ENCODE results near the gene PBX3.

PBX3 gene

DNA sequence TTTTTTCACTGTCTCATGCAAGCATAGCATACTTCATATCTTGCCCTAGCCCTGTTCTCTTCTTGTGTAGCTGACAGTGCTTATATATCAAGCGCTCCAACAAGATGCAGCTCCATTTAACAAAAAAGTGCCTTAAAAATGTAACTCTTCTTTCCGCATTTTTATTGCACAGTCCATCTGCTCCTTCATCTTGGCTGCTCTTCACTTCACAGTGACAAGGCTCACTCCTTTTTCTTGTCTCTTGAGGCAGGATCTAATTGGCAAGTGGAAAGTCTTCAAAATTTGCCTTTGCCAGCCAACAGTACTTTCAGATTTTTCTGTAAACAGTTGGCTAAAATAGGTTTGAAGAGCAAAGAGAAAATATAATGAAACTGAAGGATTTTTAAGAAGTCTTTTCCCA is 161.8 kb downstream of the PBX3 start:
- no peak for DNase-seq (ENCODE audit: low read depth)

DNA sequence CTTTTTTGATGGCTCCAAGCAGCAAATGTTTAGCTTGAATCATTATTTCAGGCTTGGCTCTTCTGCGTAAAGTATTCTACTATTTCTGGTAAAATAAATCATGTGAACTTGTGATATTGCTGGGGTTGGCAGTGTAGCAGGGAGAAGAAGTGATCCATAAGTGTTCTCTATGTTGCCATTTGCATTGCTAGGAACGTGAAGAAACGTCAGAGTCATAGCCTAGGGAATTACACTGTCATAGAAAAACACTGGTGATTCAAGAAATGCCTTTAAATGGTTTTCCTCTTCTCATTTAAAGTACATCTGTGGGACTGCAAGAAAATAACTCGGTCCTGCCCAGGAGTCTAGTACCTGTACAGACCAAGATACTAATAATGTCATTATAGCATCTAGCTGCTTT is 162.3 kb downstream of the PBX3 start:
- DNase-seq (ENCODE audit: low read depth), result peak; percentile 22

DNA sequence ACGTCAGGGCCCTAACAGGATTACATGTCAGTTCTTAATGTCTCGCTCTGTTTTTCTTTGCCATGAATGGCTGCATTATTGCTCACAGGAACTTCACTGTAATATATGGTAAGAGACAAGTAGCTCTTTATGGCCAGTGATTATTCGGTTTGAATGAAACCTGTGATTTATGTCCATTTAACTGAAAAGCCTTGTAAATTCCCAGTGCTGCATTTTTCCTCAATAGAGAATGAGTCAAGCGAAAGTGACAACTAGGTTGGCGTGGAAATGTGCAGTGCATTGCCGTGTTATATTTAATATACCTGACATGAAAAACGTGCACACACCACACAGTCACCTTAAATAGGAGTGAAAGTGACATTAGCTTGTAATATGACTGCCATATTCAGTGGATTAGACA is 163.1 kb downstream of the PBX3 start:
- no peak for DNase-seq (ENCODE audit: low read depth)

DNA sequence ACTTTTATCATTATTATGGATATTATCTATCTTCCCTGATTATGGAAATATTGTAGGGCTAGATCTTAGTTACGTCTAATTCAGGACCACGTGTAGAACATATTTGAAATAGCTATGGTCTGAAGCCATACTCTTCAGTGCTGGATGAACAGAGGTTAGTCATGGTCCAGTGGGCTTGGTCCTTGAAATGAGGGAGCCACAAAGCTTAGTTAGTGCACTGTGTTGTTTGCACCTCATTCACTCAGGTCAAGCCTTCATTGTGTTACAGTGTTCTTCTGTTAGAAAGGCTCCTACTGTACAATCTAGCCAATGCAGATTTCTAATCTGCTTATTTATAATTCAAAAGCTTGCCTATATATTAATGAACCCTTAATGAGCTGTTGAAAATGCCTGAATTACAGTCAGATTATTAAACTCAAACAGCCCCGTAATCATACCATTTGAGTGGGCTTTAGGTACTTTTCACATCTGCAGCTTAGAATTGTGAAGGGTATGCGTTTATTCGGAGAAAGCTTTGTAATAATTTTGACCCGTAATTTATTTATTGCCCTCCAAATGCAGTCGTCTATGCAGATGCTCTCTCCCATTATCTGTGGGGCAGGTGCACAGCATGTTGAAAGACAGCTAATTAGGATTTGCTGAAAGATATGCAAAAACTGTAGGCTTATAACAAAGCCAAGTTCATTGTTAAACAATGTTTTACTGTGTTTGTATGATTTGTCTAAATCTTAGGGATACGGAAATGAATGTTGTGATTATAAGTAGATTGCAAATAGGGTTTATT is 164.9 kb downstream of the PBX3 start:
- no peak for DNase-seq (ENCODE audit: low read depth)

DNA sequence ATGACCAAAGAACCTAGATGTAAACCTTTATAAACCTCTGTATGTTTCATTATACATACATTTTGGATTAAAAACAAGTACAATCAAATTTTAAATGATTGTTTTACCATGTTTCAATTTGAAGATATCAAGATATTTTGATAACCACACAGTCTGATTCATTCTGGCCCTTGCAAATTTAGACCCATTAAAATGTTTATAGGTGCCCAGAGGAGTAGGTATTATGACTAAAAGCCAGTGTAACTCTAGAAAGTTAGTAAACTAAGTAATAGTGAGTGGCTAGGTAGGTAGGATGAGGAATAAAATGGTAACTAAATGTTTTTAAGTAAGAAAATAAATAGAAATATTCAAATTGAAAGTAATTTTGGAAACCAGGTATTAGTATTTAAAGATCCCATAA is 165.5 kb downstream of the PBX3 start:
- no peak for DNase-seq (ENCODE audit: low read depth)

DNA sequence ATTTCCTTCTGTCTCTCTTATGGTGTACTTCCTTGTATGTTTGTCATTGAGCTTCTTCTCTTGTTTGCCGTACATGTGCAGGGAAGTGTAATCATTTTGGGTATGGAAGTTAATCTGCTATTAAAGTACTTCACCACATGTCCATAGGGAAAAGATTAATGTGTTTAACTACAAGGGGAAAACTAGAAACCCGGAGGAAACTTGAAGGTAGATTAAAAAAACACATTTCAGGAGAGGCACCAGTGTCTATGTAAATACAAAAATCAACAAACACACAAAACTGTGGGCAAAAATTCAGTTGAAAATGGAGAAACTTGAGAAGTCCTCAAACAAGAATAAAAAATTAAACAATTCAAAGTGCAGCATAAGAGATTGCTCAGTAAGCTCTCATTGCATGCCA is 166.4 kb downstream of the PBX3 start:
- DNase-seq (ENCODE audit: low read depth), result no peak

DNA sequence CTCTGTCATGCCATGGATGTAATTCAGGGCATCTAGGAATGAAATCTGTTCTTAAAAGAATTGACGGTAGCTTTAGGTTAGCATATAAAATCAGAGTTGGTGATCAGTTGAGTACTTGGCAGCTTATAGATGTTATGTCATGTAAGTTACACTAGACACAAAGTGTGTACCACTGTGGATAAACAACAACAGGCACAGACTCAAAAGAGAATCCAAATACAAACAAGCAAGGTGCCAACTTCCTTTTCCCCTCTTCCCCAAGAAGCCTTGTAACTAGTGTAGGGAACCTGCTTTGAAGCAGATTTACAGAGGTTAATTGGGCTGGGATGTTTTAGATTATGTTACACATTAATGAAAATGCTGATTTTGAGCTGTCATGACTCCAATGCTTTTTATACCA is 167.2 kb downstream of the PBX3 start:
- no peak for DNase-seq (ENCODE audit: low read depth)

DNA sequence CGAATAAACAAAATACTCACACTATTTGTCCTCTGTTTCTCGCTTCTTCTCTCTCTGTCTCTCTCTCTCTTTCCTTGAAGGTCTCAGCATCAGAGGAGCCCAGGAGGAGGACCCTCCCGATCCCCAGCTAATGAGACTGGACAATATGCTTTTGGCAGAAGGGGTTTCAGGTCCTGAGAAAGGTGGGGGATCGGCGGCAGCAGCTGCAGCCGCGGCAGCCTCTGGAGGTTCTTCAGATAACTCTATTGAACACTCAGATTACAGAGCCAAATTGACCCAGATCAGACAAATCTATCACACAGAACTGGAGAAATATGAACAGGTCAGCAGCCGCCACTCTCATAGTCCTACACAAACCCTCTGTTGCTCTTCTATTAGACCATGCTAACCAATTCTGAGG is 168.4 kb downstream of the PBX3 start:
- no peak for DNase-seq (ENCODE audit: low read depth)

DNA sequence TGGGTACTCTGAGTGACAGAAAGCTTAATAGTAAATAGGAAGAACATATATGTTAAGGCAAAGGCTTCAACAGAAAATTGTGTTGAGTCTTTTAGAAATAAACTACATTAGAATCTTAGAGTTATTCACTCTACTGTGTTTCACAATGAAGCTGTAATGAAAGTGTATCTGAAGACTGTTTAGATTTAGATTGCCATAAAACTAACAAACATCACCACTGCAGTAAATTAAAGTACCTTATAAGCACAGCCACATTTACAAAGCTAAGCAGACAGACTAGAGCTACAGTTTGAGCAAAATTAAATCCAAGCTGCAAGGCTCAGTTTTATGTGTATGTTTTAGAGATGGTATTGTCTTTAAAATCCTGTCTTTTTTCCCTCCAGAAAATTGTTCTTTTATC is 172.4 kb downstream of the PBX3 start:
- DNase-seq (ENCODE audit: low read depth), result no peak

DNA sequence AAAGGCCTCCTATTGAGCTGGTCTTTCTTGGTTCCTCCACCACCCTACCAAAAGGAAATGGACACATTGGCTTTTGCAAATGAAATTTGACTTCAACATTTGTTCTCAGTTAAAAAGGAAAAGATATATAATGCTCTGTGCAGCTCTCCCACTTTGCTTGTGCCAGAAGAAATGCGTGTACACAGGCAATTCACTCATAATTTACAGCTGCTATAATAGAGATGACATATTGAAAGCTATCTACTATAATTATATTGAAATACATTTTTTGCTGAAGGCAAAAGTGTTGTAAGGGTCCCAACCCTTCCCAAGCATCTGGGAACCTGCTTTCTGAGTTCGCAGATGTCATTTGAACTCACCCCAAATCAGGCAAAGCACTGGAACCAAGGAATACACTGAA is 173.2 kb downstream of the PBX3 start:
- DNase-seq (ENCODE audit: low read depth), result no peak

DNA sequence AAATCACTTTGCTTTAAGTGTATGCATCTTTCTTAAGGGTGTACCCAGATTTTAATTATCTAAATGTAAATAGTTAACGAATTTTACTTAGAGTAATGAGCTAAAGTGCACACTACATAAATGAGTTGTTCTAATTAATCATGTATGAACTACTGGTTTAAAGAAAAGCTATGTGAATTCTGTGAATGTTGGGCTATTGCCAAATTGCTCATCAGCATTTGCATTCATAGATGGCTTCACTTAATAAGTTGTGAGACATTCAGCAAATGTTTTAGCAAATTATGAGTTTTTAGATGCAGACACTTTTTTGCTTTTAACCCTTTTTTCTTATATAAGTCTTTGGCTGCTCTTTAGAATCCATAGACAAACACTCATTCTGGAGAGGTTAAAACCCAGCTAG is 175.7 kb downstream of the PBX3 start:
- DNase-seq (ENCODE audit: low read depth), result no peak

DNA sequence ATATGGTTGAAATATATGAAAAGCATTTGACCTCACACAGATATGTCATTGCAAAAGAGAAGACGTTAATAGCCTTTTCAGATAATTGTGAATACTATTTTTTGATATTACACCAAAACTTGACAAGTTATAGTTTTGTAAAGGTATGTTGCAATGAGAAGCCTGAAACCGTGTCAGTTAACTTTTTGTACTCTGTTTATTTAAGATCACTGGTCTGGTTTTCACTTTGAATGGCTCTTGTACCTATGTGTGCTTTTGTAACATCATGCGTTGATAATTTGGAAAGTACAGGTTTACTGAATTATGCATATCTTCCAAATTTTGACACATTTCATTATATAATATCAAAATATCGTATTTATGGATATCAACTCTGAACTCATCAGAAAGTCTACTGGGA is 177.2 kb downstream of the PBX3 start:
- DNase-seq (ENCODE audit: low read depth), result no peak

DNA sequence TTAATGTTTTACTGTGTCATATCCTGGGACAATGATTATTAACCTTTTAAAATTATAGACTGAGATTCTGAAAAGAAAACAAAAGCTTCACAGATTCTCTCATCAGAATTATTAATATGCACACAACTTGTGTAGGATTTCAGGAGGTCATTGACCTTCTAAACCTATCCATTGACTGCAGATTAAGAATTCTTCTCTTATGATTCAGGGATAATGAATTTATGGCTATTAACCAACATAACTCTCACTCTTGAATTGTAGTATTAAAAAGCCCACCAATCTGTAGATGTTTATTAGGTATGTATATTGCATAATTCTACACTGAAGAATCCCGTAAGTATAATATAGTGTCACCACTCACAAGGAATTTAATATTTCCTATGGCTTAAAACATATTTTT is 179.8 kb downstream of the PBX3 start:
- DNase-seq (ENCODE audit: low read depth), result no peak

DNA sequence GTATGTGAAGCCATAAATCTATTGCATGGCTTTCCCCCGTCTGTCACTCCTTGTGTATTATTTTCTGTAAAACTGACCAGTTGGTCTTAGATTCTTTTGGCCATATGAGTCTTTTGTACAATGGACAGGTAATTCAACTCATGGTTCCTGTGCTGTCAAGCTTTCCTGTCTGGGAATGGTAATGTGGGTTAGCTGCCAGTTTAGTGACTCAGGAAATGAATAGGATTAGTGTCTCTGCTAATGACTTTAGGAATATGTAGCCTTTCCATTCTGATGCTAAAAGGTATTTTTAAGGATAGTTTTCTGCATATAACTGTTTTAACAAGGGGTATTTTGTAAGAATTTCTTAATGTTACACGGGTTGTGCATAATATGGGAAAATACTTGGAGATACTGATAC is 182.7 kb downstream of the PBX3 start:
- no peak for DNase-seq (ENCODE audit: low read depth)

DNA sequence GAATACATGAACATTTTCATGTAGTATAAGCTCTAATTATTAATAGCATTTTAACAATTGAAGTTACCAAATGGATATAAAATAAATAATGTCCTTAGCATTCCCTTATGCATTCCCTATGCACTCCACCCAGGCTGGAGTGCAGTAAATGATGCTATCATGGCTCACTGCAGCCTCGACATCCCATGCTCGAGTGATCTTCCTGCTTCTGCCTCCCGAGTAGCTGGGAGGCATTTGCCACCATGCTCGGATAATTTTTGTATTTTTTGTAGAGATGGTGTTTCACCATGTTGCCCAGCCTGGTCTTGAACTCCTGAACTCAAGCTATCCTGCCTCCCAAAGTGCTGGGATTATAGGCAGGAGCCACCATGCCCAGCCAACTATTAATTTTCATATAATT is 184.0 kb downstream of the PBX3 start:
- DNase-seq (ENCODE audit: low read depth), result no peak

DNA sequence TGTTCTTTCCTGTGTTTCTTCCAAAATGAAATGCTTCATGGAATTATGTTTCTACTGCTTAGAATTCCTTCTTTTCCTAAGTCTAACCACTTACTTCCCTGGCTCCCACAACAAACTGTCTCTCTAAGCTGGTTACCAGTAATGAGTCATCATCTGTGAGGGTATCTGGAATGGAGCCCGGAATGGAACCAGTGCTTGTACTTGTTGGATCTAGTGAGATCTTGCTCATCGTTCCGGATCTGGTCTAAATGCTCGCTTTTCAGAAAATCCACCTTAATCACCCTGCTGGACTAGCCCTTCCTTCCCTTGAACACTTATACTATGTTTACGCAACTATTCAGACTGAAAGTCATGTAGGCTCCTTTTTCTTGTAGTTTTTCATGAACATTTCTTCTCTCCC is 184.8 kb downstream of the PBX3 start:
- peak; percentile 99 for DNase-seq (ENCODE audit: low read depth)

DNA sequence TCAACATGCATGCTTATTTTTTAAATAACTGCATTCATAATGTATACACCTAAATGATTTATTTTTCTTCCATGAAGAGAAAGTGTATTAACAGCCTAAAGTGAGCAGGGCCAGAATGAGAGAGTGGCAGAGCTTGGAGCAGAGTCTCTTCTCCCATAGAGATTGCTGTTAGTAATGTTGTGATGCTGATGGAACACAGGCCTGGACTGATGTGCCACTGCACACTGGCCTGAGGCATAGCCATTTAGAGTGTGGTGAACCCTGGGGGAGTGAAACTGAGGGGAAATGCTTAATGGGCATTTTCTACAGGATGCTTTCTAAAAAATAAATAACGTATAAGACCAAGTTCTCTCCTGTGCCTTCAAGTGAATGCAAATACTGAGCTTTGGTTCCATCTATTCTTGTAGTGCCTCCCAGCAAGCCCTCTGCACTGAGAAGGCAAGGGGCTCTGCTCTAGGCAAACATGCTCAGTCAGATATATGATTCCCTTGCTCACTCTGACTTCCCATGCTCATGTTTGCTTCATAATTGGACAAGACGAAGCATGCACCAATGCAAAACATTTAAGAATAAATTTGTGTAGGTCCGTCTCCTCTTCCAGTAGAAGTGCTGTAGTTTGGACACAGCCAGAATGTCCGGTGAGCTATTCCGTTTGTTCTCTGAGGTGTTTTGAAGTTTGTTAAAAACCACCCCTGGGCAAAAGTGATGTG is 185.7 kb downstream of the PBX3 start:
- DNase-seq (ENCODE audit: low read depth), result no peak

DNA sequence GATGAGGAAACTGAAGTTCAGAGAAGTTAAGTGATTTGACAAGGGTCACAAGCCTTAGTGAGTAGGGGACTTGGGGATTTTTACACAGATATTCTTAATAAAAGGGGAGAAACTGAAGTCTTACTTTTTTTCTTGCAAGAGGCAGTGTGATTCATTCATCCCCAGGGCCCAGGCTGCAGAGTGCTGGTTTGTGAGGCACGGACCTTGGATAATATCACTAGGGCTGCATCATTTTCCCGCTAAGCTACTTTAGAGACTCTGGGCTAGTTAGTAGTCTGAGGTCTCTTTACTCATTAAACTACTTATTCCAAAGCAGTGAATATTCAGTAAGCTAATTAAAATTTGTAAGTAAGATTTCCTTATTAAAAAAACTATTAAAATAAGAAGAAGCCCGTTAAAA is 195.0 kb downstream of the PBX3 start:
- peak; percentile 82 for DNase-seq (ENCODE audit: low read depth)

DNA sequence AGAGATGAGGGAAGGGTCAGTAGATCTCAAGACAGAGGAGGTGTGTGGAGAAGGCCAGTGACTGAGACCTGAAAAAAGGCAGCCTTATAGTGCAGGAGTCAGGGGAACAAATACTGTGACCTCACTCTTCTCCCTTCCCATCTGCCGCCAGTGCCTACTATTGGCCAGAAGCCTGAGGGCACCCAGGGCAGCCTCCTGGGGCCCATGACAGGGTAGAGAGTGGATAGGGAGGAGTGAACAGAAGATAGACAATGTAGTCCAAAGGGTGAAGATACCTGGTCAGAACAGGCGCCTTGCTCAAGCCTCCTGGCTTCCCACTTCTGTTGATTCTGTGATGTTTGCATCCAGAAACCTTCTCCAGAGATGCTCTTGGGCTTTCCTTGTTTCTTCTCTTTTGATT is 196.7 kb downstream of the PBX3 start:
- DNase-seq (ENCODE audit: low read depth), result no peak

DNA sequence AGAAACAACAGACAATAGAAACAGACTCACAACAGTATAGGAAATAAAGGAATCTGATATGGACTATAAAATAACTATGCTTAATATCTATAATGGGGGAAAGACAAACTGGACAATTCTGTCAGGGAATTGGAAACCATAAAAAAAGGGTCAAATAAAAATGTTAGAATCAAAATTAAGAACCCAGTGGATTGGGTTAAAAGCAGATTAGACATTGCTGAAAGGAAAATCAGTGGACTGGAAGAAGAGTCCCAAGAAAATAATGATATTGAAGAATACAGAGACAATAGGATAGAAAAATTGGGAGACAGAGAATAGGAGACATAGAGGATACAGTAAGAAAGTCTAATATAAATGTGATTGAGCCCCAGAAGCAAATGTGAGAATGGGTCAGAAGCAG is 199.2 kb downstream of the PBX3 start:
- DNase-seq (ENCODE audit: low read depth), result no peak

DNA sequence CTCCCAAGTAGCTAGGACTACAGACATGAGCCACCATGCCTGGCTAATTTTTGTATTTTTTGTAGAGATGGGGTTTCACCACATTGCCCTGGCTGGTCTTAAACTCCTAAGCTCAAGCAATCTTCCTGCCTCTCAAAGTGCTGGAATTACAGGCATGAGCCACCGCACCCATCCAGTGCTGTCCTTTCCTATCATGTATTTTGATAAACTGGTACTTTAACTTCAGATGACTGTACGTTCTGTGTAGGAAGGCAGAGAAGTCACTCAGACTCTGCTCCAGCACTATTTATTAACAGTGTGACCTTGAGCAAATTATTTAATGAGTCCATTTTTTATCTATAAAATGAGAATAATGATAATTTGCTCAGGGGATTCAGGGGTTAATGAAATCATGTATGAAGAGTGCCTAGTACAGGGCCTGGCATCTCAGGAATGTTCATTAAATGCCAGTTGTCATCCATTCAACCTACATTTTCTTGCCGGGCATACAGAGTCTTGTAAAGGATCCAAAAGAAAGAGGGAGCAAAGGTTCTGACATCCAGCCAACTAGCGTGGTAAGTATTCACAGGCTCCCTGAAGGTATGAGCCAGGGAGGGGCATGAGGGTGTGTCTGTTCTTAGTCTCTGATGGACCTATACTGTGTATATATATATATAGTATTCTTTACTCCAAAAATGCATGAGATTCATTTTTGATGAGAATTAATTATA is 201.9 kb downstream of the PBX3 start:
- DNase-seq (ENCODE audit: low read depth), result no peak

DNA sequence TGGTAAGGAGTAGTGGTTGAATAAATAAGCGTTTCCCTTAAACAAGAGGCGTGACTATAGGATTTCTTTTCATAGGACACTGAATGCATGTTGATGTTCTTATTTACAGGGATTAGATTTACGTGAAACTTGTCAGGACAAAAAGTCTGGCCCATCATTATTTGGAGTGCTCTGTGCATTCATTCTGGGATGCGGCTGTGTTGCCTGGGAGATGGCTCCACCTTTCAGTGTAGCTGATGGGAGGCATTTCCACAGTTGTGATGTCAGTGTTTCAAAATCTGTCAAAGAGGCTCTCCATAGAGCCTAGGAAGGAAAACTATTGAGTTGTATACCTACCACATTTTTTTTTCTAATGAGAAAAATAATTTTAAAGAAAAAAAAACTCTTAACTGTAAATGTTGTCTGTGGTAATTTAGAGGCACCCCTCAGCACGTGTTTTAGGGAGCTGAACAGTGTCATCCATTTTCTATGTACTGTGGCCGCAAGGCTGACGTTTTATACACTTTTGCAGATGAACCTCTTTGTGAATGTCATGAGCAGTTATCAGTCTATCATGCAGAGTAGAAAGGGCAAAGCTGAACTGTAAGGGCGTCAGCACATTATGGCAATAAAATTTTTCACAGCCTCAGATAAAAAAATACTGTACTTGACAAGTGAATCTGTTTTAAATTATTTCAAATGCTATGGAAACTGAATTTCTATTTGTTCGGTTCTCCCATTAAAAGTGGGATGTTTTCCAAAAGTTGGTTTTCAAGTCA is 202.7 kb downstream of the PBX3 start:
- no peak for DNase-seq (ENCODE audit: low read depth)
